H1 (cell line): ENCODE data around the gene MYCBP2. TPM values are rescaled to one million over a fixed set of nuclear protein-coding genes. Genes with fewer than 3 reads are reported as not detected.
A peak's percentile ranks its signal among the peaks of the same experiment; 100 is the strongest.

Experiments used
- ASH2L ChIP-seq: fragments of 200-600, 300-600 bp; sonication (generic); IDR thresholded peaks from one replicate; pipeline ENCODE4 v1.7.1; 2017; ENCODE audit warnings: low read length
- NRF1 ChIP-seq: IDR thresholded peaks from 2 replicates; pipeline ENCODE4 v1.6.1; 2011; ENCODE audit warnings: mild to moderate bottlenecking, low read depth, low read length, improper control_type of control experiment
- PHF8 ChIP-seq: fragments of 200-600 bp; sonication (generic); conservative IDR thresholded peaks from 2 replicates; pipeline ENCODE4 v1.7.1; 2012; ENCODE audit warnings: low read depth, mild to moderate bottlenecking, inconsistent platforms, low read length, moderate library complexity
- RNF2 ChIP-seq: fragments of 200-900, 300-1000 bp; sonication (generic); IDR thresholded peaks from 2 replicates; pipeline ENCODE4 v1.7.1; 2016; ENCODE audit warnings: borderline replicate concordance, low read depth, mild to moderate bottlenecking, antibody characterized with exemption, low read length; ENCODE audit not compliant: poor library complexity, severe bottlenecking; ENCODE audit errors: missing control alignments
- TAF1 ChIP-seq: IDR thresholded peaks from 2 replicates; pipeline ENCODE4 v1.6.1; 2011; ENCODE audit warnings: mild to moderate bottlenecking, low read depth, low read length
- YY1 ChIP-seq: IDR thresholded peaks from 2 replicates; pipeline ENCODE4 v1.6.1; 2011; ENCODE audit warnings: low read depth, mild to moderate bottlenecking, low read length
- polyA plus RNA-seq, 7 experiments: library from polyadenylated mRNA; depleted of rRNA in 3 of 7; stranded (reverse) in 5 of 7; unstranded in 2 of 7; fragments of >200 nt in 5 of 7; fragments of 200-250 nt in 2 of 7; gene quantifications; 1 replicate in 5 of 7; 2 replicates in 1 of 7; 4 replicates in 1 of 7; pipeline versions ENCODE4 v1.2.1 to v1.2.3, GENCODE V29; 2011 to 2013; ENCODE audit warnings: missing spikeins in 2 of 7, mixed read lengths in 2 of 7
- total RNA-seq: library from RNA; stranded (reverse); fragmentation: NEBNext Ultra II Directional; extraction: Animal tissue kit (Norgen Biotek cat#: 25700); gene quantifications from 2 replicates; pipeline ENCODE4 v1.2.1, GENCODE V29; 2021

MYCBP2 gene
- total and polyA plus RNA-seq, 2 of the 8 experiments (the other 6 are each of a cell fraction or from before 2014, with no cell fraction given) = 19.0 to 52.1 TPM

- TF ChIP-seq RNF2 = no peak
- peak; percentile 97 for TF ChIP-seq ASH2L
- TF ChIP-seq TAF1 = peak; percentile 90
- peak; percentile 94 for TF ChIP-seq PHF8
- peak; percentile 93 for TF ChIP-seq YY1
- TF ChIP-seq NRF1 = no peak
These were observed 299.9 kb downstream of the MYCBP2 start, which contains the start of gene FBXL3 (continued) for GRCh38 chr13:77026861-77027621.
